HL-60 (cell line): Measurements from ENCODE around the gene SENP7.

Experiments
- DNase-seq, 2 experiments: peaks; one replicate each; pipeline ENCODE4 v3.0.0-alpha.2; 2010 to 2020; ENCODE audit warnings: low read depth in 1 of 2, low spot score in 1 of 2
- H3K27ac ChIP-seq: fragments of 250-450 bp; sonication (Bioruptor Pico); replicated peaks from 2 replicates; pipeline ENCODE4 v1.5.1; 2020; ENCODE audit warnings: mild to moderate bottlenecking, moderate library complexity
- H3K27me3 ChIP-seq: fragments of 250-450 bp; sonication (Bioruptor Pico); 2 replicates; pipeline ENCODE4 v1.5.1; 2021; ENCODE audit warnings: mild to moderate bottlenecking, moderate library complexity; ENCODE audit not compliant: insufficient read depth, poor library complexity, severe bottlenecking
- H3K4me3 ChIP-seq: replicated peaks from 2 replicates; pipeline ENCODE4 v1.5.1; 2011; ENCODE audit warnings: mild to moderate bottlenecking, control low read depth, low read length; ENCODE audit not compliant: insufficient read depth
- CTCF ChIP-seq: IDR thresholded peaks from one replicate; pipeline ENCODE4 v1.5.1; 2011; ENCODE audit warnings: low read length, control low read depth, inconsistent platforms; ENCODE audit not compliant: insufficient read depth
- GABPA ChIP-seq: IDR thresholded peaks from 2 replicates; pipeline ENCODE4 v1.6.1; 2012; ENCODE audit warnings: low read depth
- POLR2AphosphoS5 ChIP-seq: IDR thresholded peaks from 2 replicates; pipeline ENCODE4 v1.6.1; 2012; ENCODE audit warnings: low read depth
- REST ChIP-seq: IDR thresholded peaks from 2 replicates; pipeline ENCODE4 v1.6.1; 2012; ENCODE audit warnings: low read depth; ENCODE audit not compliant: insufficient replicate concordance
- SPI1 ChIP-seq: IDR thresholded peaks from 2 replicates; pipeline ENCODE4 v1.6.1; 2012; ENCODE audit warnings: low read depth, mild to moderate bottlenecking, borderline replicate concordance

Gene SENP7

GRCh38 chr3:101303089-101303731 lies 209.8 kb downstream of the SENP7 start:
- no peak for DNase-seq
- no peak overlapping the region for H3K4me3 ChIP-seq
- no peak overlapping the region for H3K27ac ChIP-seq
- H3K27me3 ChIP-seq, result no peaks in the 10 kb centered on the region
- no peak for TF ChIP-seq POLR2AphosphoS5
- TF ChIP-seq GABPA, result no peak
- no peak for TF ChIP-seq CTCF
- no peak for TF ChIP-seq REST
- no peak for TF ChIP-seq SPI1

DNA sequence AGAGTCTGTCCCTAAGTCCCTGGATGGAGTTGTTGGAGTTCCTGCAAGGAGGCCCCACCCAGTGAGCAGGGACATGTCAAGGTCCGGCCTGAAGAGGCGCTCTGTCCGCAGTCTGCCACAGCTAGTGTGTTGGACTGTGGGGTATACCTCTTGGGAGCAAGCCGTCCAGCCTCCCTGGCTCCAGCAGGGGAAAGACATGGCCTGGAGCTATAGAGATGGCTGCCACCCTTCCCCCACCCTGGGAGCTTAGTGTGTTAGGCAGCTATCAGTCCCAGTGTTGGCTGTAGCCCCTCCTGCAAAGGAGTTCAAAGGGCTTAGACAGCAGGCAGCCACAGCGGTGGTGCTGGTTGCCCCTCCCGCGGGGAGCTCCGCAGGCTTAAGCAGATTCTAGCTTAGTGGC lies 212.9 kb downstream of the SENP7 start:
- no peak for TF ChIP-seq GABPA
- no peak for TF ChIP-seq SPI1
- no peak for TF ChIP-seq CTCF
- no peak for TF ChIP-seq POLR2AphosphoS5
- no peak for TF ChIP-seq REST
- no peak for DNase-seq
- Histone ChIP-seq H3K27ac (no peak overlapping the region), H3K4me3 (no peak overlapping the region), H3K27me3 (no peaks in the 10 kb centered on the region)

DNA sequence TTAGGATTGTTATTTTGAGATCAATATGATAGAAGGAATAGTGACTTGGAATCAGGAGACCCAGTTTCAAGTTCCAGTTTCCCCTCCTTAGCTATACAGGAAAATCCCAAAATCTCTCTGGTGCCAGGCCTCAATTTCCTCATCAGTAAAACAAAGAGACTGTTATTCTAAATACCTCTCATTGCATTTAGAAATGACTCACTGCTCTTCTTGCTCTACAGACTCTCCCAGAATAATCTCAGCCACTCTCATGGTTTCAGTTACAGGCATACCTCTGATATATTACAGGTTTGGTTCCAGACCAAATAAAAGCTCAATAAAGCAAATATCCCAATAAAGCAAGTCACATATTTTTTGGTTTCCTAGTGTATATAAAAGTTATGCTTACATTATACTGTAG lies 221.0 kb downstream of the SENP7 start:
- Histone ChIP-seq H3K27me3 (no peaks in the 10 kb centered on the region), H3K4me3 (no peak overlapping the region), H3K27ac (no peak overlapping the region)
- TF ChIP-seq GABPA (no peak), POLR2AphosphoS5 (no peak), SPI1 (no peak)
- no peak for DNase-seq

DNA sequence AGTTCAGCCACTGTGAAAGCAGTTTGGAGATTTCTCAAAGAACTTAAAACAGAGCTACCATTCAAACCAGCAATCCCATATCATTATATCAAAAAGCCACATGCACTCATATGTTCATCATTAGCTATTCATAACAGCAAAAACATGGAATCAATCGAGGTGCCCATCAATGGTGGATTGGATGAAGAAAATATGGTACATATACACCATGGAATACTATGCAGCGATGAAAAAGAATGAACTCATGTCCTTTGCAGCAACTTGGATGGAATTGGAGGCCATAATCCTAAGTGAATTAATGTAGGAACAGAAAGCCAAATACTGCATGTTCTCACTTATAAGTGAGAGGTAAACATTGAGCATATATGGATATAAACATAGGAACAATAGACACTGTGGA lies 224.7 kb downstream of the SENP7 start:
- H3K4me3 ChIP-seq, result no peak overlapping the region
- TF ChIP-seq CTCF, result no peak
- no peak for TF ChIP-seq GABPA
- TF ChIP-seq REST, result no peak
- no peak for TF ChIP-seq SPI1
- no peak for TF ChIP-seq POLR2AphosphoS5

More for the DNA sequence above, 224.7 kb downstream of the SENP7 start:
- no peaks in the 10 kb centered on the region for H3K27me3 ChIP-seq
- no peak for DNase-seq
- H3K27ac ChIP-seq, result no peak overlapping the region
